Activated CD4-positive, alpha-beta T cell treated with anti-CD3 and anti-CD28 coated beads for 24 hours (primary cell): ENCODE measurements around the gene TRIM69.
"Not testable (repeated sequence)": the region's sequence is repeated elsewhere in the genome, so short reads cannot be mapped to it uniquely, and the experiment has no call there.

Experiments used
- DNase-seq, 2 donors: peaks; one replicate each; pipeline ENCODE4 v3.0.0-alpha.2; 2020; ENCODE audit warnings: low read depth in 2 of 2

Gene TRIM69

DNA sequence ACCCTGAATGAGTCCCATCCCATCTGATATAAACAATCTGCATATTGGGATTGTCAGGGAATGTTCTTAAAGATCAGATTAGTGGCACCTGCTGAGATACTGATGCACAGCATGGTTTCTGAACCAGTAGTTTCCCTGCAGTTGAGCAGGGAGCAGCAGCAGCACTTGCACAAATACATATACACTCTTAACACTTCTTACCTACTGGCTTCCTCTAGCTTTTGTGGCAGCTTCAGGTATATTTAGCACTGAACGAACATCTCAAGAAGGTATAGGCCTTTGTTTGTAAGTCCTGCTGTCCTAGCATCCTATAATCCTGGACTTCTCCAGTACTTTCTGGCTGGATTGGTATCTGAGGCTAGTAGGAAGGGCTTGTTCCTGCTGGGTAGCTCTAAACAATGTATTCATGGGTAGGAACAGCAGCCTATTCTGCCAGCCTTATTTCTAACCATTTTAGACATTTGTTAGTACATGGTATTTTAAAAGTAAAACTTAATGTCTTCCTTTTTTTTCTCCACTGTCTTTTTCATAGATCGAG is 20.5 kb upstream of the TRIM69 start:
- no peak for DNase-seq

DNA sequence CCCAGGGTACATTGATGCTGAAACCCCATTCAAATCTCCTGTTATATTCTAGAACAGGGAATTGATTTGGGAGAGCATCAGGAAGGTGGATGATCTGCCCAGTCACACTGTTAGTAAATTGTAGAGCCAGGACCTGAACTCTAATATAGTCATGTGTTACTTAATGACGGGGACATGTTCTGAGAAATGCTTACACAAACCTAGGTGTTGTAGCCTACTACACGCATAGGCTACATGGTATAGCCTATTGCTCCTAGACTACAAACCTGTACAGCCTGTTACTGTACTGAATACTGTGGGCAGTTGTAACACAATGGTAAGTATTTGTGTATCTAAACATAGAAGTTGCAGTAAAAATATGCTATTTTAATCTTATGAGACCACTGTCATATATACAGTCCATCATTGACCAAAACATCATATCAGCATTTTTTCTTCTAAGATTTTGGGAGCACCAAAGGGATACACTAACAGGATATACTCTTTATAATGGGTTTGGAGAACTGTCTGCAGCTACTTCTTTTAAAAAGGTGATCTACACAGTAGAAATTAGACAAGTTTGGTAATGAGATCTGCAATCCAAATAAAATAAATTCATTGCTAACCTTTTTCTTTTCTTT is 19.2 kb upstream of the TRIM69 start:
- DNase-seq = no peak

DNA sequence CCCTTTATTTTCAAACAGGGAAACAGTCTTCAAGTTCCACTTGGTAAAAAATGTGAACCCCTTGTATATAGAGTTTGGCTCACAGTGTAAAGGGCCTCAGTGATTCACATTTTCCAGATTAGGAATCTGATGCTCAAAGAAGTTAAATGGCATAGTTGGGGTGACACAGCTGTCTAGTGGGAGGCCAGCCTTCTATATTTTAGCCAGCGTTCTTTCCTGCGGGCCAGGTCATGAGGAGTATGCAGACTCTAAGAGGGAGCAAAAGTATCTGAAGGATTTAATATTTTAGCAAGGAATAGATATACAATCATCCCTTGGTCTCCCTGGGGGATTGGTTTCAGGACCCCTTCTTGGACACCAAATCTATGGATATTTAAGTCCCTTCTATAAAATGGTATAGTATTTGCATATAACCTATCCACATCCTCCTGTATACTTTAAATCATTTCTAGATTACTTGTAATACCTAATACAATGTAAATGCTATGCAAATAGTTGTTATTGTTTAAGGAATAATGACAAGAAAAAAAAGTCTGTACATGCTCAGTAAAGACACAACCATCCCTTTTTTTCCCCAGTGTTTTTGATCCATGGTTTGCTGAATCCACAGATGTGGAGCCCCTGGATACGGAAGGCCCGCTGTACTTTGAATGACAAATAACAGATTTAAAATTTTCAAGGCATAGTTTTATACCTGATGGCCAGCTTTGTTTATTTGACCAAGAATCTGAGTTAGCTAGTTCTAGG is 18.0 kb upstream of the TRIM69 start:
- DNase-seq = no peak

DNA sequence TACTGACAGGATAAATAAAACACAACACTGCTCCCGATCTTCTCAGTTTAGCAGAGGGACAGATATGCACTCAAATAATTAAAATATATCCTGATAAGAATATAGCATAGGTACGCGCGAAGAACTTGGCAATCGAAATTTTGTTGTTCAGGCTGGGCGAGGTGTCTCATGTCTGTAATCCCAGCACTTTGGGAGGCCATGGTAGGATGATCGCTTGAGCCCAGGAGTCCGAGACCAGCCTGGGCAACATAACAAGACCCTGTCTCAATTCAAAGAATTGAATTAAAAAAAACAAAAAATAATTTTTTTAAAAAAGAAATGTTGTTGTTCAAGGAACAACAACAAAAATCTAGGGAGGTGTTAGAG is 17.4 kb upstream of the TRIM69 start:
- DNase-seq = no peak

DNA sequence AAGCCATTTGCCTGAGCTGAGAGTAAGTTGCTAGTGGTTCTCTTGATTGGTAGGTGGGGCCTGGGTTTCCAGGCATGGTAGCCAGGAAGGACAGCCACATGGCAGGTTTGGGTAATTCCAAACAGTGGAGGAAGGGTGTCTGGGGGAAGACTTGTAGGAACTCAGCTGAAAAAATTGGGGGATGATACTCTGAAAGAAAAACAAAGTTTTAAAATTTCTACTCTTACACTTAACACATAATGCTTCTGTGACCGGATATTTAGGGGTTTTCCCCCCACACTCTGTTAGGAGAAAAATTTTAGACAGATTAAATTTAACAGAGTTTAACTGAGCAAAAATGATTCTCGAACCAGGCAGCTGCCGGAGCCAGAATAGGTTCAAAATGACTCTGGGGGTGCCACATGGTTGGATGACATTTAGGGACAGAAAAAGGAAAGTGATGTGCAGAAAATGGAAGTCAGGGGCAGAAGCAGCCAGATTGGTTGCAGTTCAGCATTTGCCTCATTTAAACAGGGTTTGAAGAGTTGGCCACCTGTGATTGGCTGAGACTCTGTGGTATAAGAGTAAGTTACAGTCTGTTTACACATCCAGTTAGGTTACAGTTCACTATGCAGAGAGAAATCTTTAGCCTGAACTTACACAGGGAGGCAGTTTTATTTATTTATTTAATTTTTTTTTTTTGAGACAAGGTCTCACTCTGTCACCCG is 16.9 kb upstream of the TRIM69 start:
- peak in 1 of 2 donors; percentile 55 for DNase-seq

DNA sequence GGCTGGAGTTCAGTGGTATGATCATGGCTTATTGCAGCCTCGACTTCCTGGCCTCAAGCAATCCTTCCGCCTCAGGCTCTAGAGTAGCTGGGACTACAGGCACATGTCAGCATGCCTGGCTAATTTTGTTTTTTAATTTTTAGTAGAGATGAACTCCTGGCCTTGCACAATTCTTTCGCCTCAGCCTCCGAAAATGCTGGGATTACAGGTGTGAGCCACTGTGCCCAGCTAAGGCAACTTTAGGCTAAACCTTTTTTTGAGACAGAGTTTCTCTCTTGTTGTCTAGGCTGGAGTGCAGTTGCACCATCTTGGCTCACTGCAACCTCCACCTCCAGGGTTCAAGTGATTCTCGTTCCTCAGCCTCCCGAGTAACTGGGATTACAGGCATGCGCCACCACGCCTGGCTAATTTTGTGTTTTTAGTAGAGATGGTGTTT is 16.3 kb upstream of the TRIM69 start:
- DNase-seq = not testable (repeated sequence)

DNA sequence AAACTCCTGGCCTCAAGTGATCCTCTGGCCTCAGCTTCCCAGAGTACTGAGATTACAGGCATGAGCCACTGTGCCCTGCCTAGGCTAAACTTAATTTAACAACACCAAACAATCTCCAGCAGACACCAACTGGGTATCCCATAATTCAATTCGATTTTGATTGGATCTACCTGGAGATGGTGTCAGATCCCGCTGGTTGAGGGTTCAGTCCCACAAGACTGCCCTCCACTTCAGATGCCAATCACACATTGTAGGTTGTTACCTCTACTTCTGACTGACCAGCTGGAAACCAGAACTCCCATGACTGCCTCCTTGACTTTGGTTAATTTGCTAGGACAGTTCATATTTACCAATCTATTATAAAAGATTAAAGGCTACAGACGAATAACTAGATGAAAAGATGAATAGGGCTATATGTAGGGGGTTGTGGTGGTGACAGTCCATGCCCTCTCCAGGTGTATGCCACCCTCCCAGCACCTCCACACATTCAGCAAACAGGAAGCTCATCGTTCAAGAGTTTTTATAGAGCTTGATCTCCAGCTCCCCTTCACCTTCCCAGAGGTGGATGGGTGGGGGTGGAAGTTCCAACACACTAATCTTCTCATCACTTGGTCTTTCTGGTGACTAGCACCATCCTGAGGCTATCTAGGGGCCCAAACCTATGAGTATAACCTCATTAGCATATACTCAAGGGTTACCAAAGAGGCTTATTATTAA is 15.7 kb upstream of the TRIM69 start:
- DNase-seq = no peak

DNA sequence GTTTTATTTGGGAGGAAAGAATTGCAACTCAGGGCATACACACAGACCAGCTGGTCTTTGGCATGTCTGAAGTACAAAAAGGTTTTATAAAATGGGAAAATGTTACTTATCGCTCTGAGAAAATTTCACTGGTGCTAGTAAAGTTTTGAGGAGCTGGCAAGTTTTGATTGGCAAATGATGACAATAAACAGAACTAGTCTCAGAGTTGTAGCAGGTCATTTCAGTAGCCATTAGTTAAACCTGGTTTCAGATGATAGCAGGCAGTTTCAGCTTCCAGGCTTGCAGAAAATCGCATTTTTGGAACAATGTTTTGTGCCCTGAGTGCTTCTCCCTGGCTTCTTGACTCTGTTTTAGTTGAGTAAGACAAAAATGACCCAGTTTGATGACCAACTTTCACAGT is 14.3 kb upstream of the TRIM69 start:
- no peak for DNase-seq

DNA sequence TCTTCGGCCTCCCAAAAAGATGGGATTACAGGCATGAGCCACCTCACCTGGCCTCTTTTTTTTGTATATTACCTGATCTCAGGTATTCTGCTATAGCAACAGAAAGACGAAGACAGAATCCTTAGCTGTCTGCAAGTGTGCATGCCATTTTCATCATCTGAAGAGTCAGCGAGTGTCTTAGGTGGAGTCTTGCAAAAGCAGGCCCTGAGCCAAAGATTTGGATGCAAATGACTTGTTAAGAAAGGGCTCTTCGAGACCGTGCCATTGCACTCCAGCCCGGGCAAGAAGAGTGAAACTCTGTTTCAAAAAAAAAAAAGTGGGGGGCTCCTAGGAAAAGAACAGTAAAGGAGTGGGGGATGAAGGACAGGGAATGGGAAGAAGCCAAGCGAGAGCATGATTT is 10.2 kb upstream of the TRIM69 start:
- DNase-seq = no peak

DNA sequence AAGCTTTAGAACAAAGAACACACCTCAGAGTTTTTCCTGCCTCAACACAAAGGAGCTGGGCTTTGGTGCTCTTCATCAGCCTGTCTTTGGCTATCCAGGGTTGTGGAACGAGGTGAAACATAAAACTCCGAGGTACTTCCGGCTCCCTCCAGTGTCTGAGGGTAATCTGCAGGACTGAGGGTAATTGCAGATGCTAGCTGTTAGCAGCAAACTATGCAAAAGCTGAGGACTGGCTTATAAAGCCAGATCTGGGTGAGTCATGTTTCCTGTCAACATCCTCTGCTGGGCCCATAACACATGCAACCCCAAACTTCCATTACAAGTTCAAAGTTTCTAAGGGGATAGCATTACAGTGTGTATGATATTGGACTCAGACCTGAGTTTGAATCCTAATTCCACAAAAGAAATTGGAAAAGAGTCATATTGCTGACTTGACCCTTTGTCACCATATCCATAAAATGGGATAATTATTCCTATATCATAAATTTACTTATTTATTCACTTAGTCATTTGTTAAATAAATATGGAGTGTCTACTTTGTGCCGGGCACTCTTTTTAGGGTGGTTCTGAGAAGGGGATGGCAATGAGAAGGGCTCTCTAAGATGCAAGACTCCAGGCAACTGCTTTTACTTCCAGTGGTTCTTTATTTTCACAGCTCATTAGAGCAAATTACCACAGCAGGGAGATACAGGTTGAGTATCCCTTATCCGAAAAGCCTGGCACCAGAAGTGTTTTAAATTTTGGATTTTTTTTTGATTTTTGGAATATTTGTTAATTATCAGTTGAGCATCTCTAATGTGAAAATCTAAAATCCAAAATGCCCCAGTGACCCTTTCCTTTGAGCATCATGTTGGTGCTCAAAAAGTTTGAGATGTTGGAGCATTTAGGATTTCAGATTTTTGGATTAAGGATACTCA is 9.5 kb upstream of the TRIM69 start:
- peak in 1 of 2 donors; percentile 67 for DNase-seq

DNA sequence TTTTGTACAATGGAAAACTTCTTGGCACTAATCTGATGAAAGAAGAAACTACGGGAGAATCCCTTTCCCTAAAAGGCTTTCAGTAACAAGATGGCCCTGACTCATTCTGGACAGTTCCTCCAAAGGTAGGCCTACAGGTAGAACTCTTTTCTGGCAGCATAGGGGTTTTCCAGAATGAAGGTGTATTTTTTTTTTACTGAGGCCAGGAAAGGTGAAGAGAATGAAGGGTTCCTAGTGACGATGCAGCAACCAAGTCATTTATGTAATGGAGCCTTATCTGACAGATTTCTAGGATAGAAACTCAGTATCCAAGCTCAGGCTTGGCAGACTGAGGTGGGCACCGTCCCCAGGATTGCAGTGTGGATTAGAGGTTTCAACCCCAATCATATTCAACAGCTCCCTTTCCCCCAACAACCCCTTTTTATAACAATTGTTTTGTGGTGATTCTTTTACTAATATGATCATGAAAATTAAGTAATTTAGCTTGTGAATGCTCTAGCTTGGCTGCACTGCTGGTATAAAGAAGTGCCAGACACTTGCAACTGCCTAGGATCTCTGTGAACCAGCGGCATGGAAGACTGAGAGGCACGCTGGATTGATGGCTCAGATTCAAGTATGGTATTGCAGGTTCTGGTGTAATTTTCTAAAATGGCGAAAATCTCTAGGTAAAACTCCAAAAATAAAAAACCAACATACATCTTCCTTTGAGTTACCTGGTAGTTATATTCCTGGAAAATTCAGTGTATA is 8.7 kb upstream of the TRIM69 start:
- DNase-seq = no peak

DNA sequence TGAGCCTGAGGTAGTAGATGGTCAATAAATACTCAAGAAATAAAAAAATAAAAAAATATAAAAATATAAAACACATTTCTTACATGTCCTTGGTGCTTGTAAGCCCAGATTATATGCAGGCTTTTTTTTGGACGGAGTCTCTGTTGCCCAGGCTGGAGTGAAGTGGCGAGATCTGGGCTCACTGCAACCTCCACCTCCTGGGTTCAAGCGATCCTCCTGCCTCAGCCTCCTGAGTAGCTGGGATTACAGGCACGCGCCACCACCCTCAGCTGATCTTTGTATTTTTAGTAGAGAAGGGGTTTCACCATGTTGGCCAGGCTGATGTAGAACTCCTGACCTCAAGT is 8.1 kb upstream of the TRIM69 start:
- DNase-seq = not testable (repeated sequence)

DNA sequence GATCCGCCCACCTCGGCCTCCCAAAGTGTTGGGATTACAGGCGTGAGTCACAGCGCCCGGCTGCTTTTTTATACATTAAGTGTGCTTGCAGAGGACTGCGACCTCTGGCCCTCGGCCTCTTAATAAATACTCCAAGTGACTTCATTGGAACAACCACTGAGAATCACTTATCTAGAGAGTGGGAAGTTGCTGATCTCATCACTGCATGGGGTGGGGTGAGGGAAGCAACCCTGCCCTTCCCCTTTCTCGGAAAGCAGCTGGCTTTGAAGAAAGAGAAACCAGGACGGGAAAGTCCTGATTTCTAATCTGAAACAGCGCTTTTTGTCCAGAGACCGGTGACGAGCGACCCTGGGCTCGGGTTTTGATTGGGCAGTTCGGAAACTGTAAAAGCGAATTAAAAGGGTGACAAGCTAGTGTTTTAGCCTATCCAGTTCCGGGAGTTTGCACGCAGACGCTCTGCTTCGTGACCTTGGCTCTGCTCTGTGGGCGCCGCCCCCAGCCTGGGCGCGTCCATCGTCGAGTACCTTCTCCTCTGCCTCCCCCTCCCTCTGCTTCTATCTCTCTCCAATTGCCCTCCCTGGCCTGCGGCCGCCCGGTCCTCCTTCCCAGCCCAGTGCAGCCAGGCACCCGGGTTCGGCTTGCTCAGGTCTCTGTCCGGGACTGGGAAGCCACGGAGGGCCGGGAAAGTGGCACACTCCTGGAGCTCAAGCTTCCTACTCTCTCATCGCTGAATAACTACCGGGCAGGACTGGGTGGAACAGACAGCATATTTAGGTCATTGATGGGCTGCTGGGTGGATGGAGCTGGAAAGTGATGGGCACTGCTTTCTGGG is 7.5 kb upstream of the TRIM69 start:
- peak; percentile 85 to 89 for DNase-seq

DNA sequence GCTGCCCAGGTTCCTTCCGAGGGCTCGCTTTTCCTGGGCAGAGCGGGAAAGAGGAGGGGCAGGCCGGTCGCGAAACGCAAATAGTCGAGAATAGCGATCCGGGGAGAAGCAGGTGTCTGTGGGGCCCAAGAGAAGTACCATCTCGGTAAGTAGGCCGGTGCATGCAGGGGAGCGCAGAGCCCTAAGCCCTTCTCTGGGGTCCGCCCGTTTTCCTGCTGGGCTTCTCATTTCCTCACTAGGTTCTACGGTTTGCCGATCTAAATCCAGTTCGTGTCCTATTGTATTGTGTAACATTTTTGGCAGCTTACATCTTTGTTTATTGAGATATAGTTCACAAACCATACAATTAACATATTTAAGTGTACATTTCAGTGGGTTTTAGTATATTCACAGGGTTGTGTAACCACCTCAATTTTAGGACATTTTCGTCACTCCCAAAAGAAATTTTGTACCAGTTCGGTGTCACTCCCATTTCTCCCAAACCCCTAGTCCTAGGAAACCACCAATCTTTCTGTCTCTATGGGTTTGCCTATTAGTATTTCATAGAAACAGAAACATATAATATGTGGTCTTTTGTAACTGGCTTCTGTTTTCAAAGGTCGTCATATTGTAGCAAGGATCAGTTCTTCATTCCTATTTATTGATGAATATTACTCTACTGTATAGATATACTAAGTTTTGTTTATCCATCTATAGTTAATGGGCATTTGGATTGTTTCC is 6.8 kb upstream of the TRIM69 start:
- DNase-seq = no peak

DNA sequence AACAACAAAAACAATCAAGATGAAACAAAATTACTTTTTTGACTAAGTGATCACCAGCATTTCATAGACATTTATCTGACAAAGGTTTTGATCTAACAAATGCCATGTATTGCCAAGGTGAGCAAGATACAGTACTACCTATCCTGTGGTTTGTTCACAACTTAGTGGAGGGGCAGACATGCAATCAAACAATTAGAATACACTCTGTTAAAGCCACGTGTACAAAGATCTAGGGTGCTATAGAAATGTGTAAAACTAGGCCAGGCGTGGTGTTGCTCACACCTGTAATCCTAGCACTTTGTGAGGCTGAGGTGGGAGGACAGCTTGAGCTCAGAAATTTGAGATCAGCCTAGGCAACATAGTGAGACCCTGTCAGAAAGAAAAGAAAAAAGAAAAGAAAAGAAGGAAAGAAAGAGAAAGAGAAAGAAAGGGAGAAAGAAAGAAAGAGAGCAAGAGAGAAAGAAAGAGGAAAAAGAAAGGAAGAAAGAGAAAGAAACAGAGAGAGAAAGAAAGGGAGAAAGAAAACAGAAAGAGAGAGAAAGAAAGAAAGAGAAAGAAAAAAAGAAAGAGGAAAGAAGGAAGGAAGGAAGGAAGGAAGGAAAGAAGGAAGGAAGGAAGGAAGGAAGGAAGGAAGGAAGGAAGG is 1.4 kb upstream of the TRIM69 start:
- no peak for DNase-seq

DNA sequence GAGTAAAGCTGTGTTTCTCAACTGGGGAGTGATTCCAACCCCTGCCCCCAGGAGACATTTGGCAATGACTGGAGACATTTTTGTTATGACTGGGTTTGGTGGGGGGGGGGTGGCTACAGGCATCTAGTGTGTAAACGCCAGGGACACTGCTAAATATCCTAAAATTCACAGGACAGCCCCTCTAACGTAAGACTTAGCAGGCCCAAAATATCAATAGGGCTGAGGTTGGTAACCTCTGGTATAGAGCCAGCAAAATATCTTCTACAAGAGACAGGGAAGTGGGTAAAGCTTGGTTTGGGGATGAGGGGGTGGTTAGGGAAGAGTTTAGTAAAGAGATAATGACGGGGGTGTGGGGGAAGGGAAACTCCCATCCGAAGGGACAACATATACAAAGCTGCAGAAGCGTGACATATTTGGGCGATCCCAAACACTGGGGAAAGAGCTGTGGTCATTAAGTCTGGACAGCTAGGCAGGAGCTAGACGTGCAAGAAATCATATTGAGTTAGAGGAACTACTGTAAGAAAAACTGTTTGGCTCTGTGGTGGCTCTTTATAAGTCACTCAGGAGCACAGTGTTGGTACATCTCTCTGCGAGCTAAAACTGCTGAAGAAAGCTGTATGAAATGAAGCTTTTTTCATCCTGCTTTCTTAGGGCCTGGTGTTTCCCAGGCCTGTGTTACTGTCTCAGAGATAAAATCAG is 697 bp upstream of the TRIM69 start:
- DNase-seq = no peak

DNA sequence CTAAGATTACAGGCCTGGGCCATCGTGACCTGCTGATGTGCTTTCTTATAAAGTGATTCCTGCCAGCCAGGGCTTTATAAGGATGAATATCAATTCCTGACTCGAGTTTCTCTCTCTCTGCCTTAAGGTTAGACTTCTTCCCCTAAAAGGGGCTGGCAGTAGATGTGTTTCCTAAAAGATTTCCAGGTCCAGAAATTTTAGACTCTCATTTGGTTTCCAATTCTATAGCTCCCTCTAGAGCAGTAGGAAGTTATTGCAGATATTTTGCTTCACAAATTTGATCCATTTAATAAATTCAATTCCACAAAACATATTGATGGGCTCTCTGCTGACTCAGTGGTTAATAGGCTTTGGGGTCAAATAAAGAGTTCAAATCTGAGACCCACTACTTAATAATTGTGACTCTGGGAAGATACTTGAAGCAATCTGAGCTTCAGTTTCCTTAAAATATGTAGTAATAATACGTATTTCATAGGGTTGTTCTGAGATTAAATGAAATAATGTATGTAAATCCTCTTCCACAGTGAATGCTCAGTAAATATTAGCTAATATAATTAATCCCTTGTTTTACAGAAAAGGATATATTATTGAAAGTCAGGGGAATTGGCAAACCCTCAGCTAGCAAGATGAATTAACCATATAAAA is 2.1 kb downstream of the TRIM69 start:
- DNase-seq = no peak
